ENCODE data around the gene KLHL29. TPM values are rescaled to one million over a fixed set of nuclear protein-coding genes. Genes with fewer than 3 reads are reported as not detected.

The KLHL29 gene
- total RNA-seq, 3 donors from 2014 or later, result 2.6 to 13.0 (median 5.5) TPM

GRCh38 chr2:23409248-23409647 is 24.3 kb downstream of the KLHL29 start:
- Histone ChIP-seq H3K4me3 (no peak overlapping the region), H3K9me3 (no peaks in the 10 kb centered on the region), H3K4me1 (ENCODE audit: low read depth) (no peaks in the 10 kb centered on the region), H3K36me3 (ENCODE audit: low read depth) (no peaks in the 10 kb centered on the region)
- no peak for ATAC-seq
- no peak for DNase-seq
- TF ChIP-seq, protein P1, sequence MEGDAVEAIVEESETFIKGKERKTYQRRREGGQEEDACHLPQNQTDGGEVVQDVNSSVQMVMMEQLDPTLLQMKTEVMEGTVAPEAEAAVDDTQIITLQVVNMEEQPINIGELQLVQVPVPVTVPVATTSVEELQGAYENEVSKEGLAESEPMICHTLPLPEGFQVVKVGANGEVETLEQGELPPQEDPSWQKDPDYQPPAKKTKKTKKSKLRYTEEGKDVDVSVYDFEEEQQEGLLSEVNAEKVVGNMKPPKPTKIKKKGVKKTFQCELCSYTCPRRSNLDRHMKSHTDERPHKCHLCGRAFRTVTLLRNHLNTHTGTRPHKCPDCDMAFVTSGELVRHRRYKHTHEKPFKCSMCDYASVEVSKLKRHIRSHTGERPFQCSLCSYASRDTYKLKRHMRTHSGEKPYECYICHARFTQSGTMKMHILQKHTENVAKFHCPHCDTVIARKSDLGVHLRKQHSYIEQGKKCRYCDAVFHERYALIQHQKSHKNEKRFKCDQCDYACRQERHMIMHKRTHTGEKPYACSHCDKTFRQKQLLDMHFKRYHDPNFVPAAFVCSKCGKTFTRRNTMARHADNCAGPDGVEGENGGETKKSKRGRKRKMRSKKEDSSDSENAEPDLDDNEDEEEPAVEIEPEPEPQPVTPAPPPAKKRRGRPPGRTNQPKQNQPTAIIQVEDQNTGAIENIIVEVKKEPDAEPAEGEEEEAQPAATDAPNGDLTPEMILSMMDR (IDR thresholded peaks at IDR 0.05), result no peak
- intact Hi-C loops (cut with DNase I, micrococcal nuclease), result no loop called here

- no peak for DNase-seq
These were observed 25.6 kb downstream of the KLHL29 start for GRCh38 chr2:23410596-23410995.

DNA sequence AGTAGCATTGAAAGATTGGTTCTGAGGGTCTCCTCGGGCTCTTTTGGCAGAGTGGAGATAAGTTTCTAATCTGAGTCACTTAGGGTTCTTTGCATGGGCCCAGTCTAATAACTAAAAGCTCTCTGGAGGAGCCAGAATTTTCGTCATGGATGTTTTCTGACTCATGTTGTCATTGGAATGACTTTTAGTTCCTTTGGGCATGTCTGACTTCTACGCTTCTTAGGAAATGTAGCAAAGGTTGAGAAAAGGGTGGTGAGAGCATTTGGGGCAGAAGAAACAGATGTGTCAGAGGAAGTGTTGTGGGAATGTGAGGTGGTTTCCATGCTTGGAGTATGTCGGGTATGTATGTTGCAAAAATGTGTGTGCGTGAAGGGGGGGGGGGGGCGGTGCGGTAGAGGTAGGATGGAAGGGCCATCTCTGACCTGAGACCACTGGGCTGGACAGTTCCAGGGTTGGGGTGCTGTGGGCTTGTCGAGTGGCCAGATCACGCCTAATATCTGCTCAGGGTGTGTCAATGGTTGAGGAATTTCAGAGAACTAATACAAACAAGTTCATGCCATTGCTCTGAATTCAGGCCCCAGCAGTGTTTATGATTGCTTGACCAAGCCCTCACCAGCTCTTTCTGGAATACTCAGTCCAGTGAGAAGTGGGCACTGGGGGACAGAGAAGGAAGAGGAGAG is 26.9 kb downstream of the KLHL29 start:
- ATAC-seq, result no peak

More at GRCh38 chr2:23410596-23410995, 25.6 kb downstream of the KLHL29 start:
- TF ChIP-seq, protein P1 (IDR thresholded peaks at IDR 0.05), result no peak
- peak; percentile 47 for ATAC-seq
- H3K4me1 ChIP-seq (ENCODE audit: low read depth), result no peaks in the 10 kb centered on the region
- no peaks in the 10 kb centered on the region for H3K36me3 ChIP-seq (ENCODE audit: low read depth)
- H3K4me3 ChIP-seq, result no peak overlapping the region
- intact Hi-C loops (cut with DNase I, micrococcal nuclease), result no loop called here
- H3K9me3 ChIP-seq, result no peaks in the 10 kb centered on the region

DNA sequence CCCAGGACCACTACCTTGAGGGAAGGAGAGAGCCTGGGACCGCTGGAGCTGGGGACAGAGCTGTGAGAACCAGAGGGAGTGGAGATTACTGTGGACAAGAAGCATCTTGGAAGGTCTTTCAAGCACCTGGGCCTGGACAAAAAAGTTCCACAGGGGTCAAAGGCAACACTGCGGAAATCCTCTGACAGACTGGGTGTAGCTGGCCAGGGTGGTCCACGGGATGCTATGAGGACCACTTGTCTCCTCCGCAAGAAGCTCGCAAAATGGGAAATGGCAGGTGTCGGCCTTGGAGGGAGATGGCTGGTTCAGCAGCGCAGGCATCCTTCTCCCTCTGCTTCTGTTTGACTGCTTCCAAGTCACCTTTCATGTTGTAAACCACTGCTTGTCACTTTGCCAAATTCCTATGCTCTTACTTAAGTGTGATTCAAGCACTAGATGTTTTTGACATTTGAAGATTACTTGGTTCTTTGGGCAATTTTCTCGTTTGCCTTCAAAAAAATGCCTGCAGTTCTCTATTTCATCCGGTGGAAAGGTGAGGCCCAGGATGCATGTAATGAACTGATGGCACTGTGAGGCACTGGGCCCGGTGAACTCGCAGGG is 27.7 kb downstream of the KLHL29 start:
- intact Hi-C loops (cut with DNase I, micrococcal nuclease), result no loop called here
- H3K36me3 ChIP-seq (ENCODE audit: low read depth), result no peaks in the 10 kb centered on the region
- ATAC-seq (no peak), DNase-seq (no peak)
- H3K9me3 ChIP-seq, result no peaks in the 10 kb centered on the region
- no peaks in the 10 kb centered on the region for H3K4me1 ChIP-seq (ENCODE audit: low read depth)
- no peak overlapping the region for H3K4me3 ChIP-seq
- TF ChIP-seq, protein P1 (IDR thresholded peaks at IDR 0.05), result no peak

More for the DNA sequence above, 26.9 kb downstream of the KLHL29 start:
- Histone ChIP-seq H3K36me3 (ENCODE audit: low read depth) (no peaks in the 10 kb centered on the region), H3K4me1 (ENCODE audit: low read depth) (no peaks in the 10 kb centered on the region), H3K4me3 (no peak overlapping the region), H3K9me3 (no peaks in the 10 kb centered on the region)
- DNase-seq, result no peak
- intact Hi-C loops (cut with DNase I, micrococcal nuclease), result no loop called here
- TF ChIP-seq, protein P1 (IDR thresholded peaks at IDR 0.05), result no peak

DNA sequence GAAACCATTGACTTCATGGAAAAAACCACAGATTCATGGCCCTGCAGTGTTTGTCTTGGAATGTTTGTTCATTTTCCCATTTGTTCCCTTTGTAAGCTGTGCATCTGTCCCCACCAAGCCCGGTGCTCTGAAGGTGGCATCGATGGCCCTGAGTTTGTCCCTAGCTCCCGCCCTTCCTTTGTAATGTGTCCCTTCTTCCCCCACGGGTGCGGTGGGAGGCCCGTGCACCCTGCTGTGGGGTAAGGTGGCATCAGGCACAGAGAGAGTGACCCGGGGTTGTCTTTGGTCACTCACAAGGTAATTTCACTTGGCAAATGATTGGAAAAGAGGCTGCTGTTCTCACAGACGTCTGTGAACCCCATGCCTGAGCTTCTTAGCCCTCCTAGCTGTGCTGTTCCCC is 28.7 kb downstream of the KLHL29 start:
- ATAC-seq, result no peak
- Histone ChIP-seq H3K9me3 (no peaks in the 10 kb centered on the region), H3K36me3 (ENCODE audit: low read depth) (no peaks in the 10 kb centered on the region), H3K4me3 (no peak overlapping the region), H3K4me1 (ENCODE audit: low read depth) (no peaks in the 10 kb centered on the region)
- intact Hi-C loops (cut with DNase I, micrococcal nuclease), result no loop called here
- TF ChIP-seq, protein P1 (IDR thresholded peaks at IDR 0.05), result no peak
- DNase-seq, result no peak
